Cerebellar nuclear complex (tissue), 1 donor: Measurements from ENCODE around the gene PTGES3L.
"Not testable (repeated sequence)": the region's sequence is repeated elsewhere in the genome, so short reads cannot be mapped to it uniquely, and the experiment has no call there.

ENCODE experiments used
- DNase-seq, 2 experiments: peaks; one replicate each; lab custom pipeline; 2025; lab: John Stamatoyannopoulos, UW

The PTGES3L gene

DNA sequence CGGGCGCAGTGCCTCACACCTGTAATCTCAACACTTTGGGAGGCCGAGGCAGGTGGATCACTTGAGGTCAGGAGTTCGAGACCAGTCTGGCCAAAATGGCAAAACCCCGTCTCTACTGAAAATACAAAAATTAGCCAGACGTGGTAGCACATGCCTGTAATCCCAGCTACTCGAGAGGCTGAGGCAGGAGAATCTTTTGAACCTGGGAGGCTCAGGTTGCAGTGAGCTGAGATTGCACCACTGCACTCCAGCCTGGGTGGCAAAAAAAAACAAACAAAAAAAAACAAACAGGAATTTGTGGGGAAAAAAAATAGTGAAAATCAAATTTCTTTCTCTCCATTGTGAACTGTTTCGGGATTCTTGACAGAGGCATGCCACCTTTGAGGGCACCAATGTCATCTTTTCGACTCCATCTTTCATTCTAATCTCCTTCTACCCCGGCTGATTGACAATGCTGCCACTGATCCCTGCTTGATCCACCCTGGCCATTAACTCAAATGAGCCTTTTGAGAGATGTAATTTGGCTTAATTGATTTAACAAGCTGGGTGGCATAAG lies 60.3 kb downstream of the PTGES3L start:
- not testable (repeated sequence) for DNase-seq

- DNase-seq: no peak
Measured at GRCh38 chr17:42918902-42919521, 60.9 kb downstream of the PTGES3L start.
